Measurements from ENCODE around the gene CLTCL1. TPM values are rescaled to one million over a fixed set of nuclear protein-coding genes. Genes with fewer than 3 reads are reported as not detected.
"Not testable (repeated sequence)": the region's sequence is repeated elsewhere in the genome, so short reads cannot be mapped to it uniquely, and the experiment has no call there.

Gene CLTCL1
- total RNA-seq, 4 donors from 2014 or later: 3.8 to 8.6 (median 5.6) TPM

- TF ChIP-seq POLR2AphosphoS5 (IDR thresholded peaks at IDR 0.05): no peak
- TF ChIP-seq EP300 (IDR thresholded peaks at IDR 0.05; ENCODE audit: low read depth): no peak
- TF ChIP-seq POLR2A (IDR thresholded peaks at IDR 0.05): no peak
- TF ChIP-seq, protein P1, sequence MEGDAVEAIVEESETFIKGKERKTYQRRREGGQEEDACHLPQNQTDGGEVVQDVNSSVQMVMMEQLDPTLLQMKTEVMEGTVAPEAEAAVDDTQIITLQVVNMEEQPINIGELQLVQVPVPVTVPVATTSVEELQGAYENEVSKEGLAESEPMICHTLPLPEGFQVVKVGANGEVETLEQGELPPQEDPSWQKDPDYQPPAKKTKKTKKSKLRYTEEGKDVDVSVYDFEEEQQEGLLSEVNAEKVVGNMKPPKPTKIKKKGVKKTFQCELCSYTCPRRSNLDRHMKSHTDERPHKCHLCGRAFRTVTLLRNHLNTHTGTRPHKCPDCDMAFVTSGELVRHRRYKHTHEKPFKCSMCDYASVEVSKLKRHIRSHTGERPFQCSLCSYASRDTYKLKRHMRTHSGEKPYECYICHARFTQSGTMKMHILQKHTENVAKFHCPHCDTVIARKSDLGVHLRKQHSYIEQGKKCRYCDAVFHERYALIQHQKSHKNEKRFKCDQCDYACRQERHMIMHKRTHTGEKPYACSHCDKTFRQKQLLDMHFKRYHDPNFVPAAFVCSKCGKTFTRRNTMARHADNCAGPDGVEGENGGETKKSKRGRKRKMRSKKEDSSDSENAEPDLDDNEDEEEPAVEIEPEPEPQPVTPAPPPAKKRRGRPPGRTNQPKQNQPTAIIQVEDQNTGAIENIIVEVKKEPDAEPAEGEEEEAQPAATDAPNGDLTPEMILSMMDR (IDR thresholded peaks at IDR 0.05): no peak
- Histone ChIP-seq H3K9me3 (no peaks in the 10 kb centered on the region), H3K4me1 (no peaks in the 10 kb centered on the region), H3K27me3 (no peaks in the 10 kb centered on the region), H3K4me3 (no peak overlapping the region), H3K27ac (no peak overlapping the region), H3K36me3 (peaks cover 0 to 12% (median 4%) of the 10 kb centered on the region in 4 donors)
- no peak for DNase-seq
- intact Hi-C loops (cut with DNase I; ENCODE audit: low total_unique reads): no loop called here
- 90 to 93% methylated on average over 2 to 5 of the region's 5 CpGs for WGBS, 2 donors (ENCODE audit: low coverage in 1 of 2)
- in situ Hi-C loops (cut with MboI; ENCODE audit: low pct_ligation_motif_present in 1 of 4, low pct_unique_long_range_greater_than_20kb in 1 of 4, low sequenced_read_pairs in 3 of 4): no loop called here
Observed at GRCh38 chr22:19325296-19325948, 33.9 kb upstream of the CLTCL1 start.

GRCh38 chr22:19323420-19323819 lies 31.9 kb upstream of the CLTCL1 start:
- WGBS, 2 donors (ENCODE audit: low coverage in 1 of 2): 75 to 89% methylated on average over 2 to 6 of the region's 6 CpGs
- H3K4me3 ChIP-seq; H3K36me3 ChIP-seq; H3K27ac ChIP-seq; in situ Hi-C loops (cut with MboI; ENCODE audit: low pct_ligation_motif_present in 1 of 4, low pct_unique_long_range_greater_than_20kb in 1 of 4, low sequenced_read_pairs in 3 of 4); H3K4me1 ChIP-seq; H3K9me3 ChIP-seq; DNase-seq; H3K27me3 ChIP-seq; intact Hi-C loops (cut with DNase I; ENCODE audit: low total_unique reads): not testable (repeated sequence)

DNA sequence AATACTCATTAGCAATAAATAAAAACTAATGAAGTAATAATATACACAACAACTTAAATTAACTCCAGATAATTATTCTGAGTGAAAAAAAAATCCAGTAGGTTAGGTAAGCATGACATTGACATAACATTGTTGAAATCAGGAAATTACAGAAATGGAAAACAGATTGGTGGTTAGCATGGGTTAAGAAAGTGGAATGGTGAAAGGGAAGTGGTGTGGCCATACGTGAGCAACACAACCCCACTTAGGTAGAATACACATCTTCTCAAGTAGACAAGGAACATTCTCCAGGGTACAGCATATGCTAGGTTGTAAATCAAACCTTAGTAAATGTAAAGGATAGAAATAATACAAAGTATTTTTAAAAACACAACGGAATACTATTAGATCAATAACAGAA lies 30.2 kb upstream of the CLTCL1 start:
- in situ Hi-C loops (cut with MboI; ENCODE audit: low pct_ligation_motif_present in 1 of 4, low pct_unique_long_range_greater_than_20kb in 1 of 4, low sequenced_read_pairs in 3 of 4) (no loop called here), intact Hi-C loops (cut with DNase I; ENCODE audit: low total_unique reads) (no loop called here)
- Histone ChIP-seq H3K4me3 (no peak overlapping the region), H3K27me3 (no peaks in the 10 kb centered on the region), H3K9me3 (peaks cover 22 to 24% of the 10 kb centered on the region in 2 donors), H3K27ac (no peak overlapping the region), H3K36me3 (no peaks in the 10 kb centered on the region), H3K4me1 (no peaks in the 10 kb centered on the region)
- no peak for TF ChIP-seq POLR2AphosphoS5 (IDR thresholded peaks at IDR 0.05)
- TF ChIP-seq EP300 (IDR thresholded peaks at IDR 0.05; ENCODE audit: low read depth): no peak
- TF ChIP-seq, protein P1 (IDR thresholded peaks at IDR 0.05): no peak
- no peak for TF ChIP-seq POLR2A (IDR thresholded peaks at IDR 0.05)
- no peak for DNase-seq
- 72 to 80% methylated on average over 2 of the region's 2 CpGs for WGBS, 2 donors (ENCODE audit: low coverage in 1 of 2)

GRCh38 chr22:19320136-19320535 lies 28.6 kb upstream of the CLTCL1 start:
- H3K36me3 ChIP-seq; H3K4me1 ChIP-seq; in situ Hi-C loops (cut with MboI; ENCODE audit: low pct_ligation_motif_present in 1 of 4, low pct_unique_long_range_greater_than_20kb in 1 of 4, low sequenced_read_pairs in 3 of 4); H3K27me3 ChIP-seq; H3K27ac ChIP-seq; H3K4me3 ChIP-seq; intact Hi-C loops (cut with DNase I; ENCODE audit: low total_unique reads); DNase-seq: not testable (repeated sequence)
- 92 to 94% methylated on average over 8 of the region's 8 CpGs for WGBS, 2 donors (ENCODE audit: low coverage in 1 of 2)
- H3K9me3 ChIP-seq: peaks cover 33 to 36% of the 10 kb centered on the region in 2 donors

DNA sequence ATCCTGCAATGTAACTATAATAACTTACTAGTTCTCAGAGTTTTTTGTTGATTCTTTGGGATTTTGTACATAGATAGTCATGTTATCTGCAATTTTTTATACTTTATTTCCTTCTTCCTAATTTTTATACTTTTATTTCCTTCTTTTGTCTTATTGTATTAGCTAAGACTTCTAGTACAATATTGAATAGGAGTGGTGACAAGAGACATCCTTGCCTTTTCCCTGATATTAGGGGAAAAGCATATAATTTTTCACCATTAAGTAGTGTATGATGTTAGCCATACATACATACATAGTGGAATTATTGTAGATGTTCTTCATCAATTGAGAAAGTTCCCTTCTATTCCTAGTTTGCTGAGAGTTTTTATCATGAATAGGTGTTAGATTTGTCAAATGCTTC lies 27.8 kb upstream of the CLTCL1 start:
- H3K27me3 ChIP-seq: no peaks in the 10 kb centered on the region
- no peak for DNase-seq
- in situ Hi-C loops (cut with MboI; ENCODE audit: low pct_ligation_motif_present in 1 of 4, low pct_unique_long_range_greater_than_20kb in 1 of 4, low sequenced_read_pairs in 3 of 4) (no loop called here), intact Hi-C loops (cut with DNase I; ENCODE audit: low total_unique reads) (no loop called here)
- no peak overlapping the region for H3K4me3 ChIP-seq
- H3K9me3 ChIP-seq: peaks cover 33 to 36% of the 10 kb centered on the region in 2 donors
- no peak overlapping the region for H3K27ac ChIP-seq
- H3K36me3 ChIP-seq: no peaks in the 10 kb centered on the region
- TF ChIP-seq POLR2AphosphoS5 (IDR thresholded peaks at IDR 0.05) (no peak), EP300 (IDR thresholded peaks at IDR 0.05; ENCODE audit: low read depth) (no peak), POLR2A (IDR thresholded peaks at IDR 0.05) (no peak)
- TF ChIP-seq, protein P1 (IDR thresholded peaks at IDR 0.05): no peak
- no peaks in the 10 kb centered on the region for H3K4me1 ChIP-seq
